Raji (cell line): Measurements from ENCODE around the gene PRAMEF6.
"Not testable (repeated sequence)": the region's sequence is repeated elsewhere in the genome, so short reads cannot be mapped to it uniquely, and the experiment has no call there.

Source experiments
- POLR2A ChIP-seq: IDR thresholded peaks from 2 replicates; pipeline ENCODE4 v1.6.1; 2011; ENCODE audit warnings: low read depth, low read length, control low read depth; ENCODE audit not compliant: insufficient read depth

The PRAMEF6 gene

GRCh38 chr1:12947480-12947879, at the start of gene PRAMEF6:
TSS of gene PRAMEF6 (minus strand) at chr1:12947580. CDS start at chr1:12942518, 5,062 bp downstream.
- TF ChIP-seq POLR2A: not testable (repeated sequence)

DNA sequence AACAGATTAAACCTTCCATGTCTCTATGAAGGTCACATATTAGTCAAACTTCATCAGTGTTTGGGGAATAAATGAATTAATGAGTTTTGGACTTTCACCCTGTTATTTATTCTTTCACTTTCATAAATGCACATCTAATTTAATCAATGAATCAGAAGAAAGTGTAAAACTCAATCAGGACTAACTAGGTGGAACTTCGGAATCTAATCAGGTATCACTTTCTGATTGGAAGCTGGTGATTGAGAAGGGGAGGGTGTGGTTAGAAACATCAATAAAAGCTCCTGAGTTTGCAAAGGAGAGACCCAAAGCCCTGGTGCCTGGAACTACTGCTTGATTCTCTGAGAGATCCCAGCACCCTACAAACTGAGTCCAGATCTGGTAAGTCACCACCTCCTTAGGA, 31.1 kb downstream of the PRAMEF6 start, which contains the start of gene PRAMEF7:
Gene PRAMEF7, plus strand, starts transcription at position 301 of the 400 bp plus-strand sequence. CDS start 1,083 bp downstream, outside the sequence.
- not testable (repeated sequence) for TF ChIP-seq POLR2A

DNA sequence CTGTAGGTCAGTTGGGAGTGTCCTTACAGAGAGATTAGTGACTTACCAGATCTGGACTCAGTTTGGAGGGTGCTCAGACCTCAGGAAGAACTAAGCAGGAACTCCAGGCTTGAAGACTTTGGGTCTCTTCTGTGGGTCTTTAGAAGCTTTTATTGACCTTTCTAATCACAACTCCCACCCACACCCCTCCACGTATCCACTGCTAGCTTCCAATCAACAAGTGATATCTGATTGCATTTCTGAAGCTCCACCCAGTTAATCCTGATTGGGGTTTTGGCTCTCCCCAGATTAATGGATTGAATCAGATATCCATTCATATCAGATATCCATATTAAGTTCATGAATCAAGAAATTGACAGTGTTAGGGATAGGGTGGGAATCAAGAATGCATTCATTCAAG, 49.2 kb downstream of the PRAMEF6 start, which contains the start of gene PRAMEF10:
Gene PRAMEF10, minus strand, starts transcription at position 101 of the 400 bp plus-strand sequence. CDS start 2,423 bp downstream, outside the sequence.
- not testable (repeated sequence) for TF ChIP-seq POLR2A
